Raji (cell line): ENCODE results near the gene INPP5A.

Experiments used
- POLR2A ChIP-seq: IDR thresholded peaks from 2 replicates; pipeline ENCODE4 v1.6.1; 2011; ENCODE audit warnings: low read depth, low read length, control low read depth; ENCODE audit not compliant: insufficient read depth

The INPP5A gene

DNA sequence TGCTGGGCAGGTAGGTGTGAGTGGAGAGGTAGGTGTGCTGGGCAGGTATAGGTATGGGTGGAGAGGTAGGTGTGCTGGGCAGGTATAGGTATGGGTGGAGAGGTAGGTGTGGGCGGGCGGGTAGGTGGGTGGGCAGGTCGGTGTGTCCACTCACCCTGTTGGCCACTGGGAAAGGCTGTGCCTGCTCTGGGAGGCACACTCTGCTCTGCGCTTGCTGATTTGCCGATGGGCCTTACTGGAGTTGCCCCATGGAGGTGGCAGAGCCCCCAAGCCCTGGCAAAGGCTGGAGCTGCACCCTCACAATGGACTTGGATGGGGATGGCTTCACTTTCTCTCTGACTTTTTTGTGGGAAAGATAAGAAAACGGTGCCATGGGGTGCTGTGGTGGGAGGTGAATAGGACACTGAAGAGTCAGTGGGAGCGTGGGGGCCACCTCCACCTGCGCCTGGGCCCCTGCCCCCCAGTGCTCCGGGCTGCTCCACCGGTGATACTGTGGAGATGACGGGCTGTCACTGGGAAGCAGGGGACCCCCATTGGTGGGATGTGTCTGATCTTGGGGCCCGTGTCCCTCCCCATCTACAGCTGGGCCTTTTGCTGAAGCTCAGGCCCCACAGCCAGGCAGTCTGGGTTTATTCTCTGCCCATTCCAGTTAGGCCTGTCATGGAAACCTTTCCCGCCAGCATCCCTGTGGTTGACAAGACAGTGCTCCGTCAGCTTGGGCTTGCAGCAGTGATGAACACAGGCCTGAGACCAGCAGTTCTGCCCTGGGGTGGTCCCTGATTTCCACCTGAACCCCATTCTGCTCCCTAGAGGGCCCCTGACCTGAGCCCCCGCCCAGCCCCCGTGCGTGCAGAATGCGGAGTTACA is 173.4 kb downstream of the INPP5A start:
- no peak for TF ChIP-seq POLR2A

DNA sequence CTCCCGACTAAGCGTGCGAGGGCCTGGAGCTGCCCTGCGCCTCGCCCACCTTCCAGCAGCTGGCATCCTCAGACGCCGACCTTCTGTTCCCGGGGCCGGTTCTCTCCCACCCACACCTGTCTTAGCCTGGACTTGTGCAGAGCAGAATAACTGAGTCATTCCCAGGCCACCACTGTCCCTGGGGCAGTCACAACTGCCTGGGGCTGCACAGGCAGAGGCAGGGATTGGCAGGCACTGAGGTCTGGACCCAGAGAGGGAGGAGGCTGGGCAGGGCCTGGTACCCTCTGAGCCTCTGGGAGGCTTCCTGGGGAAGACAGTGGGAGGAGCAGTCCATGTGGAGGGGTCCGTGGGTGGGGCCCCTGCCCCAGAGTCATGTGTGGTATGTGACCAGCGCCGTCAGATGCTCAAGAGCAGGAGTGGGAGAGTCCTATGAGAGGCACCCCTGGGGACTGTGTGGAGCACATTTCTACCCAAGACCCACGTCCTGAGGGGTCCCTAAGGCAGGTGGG is 174.1 kb downstream of the INPP5A start:
- no peak for TF ChIP-seq POLR2A

DNA sequence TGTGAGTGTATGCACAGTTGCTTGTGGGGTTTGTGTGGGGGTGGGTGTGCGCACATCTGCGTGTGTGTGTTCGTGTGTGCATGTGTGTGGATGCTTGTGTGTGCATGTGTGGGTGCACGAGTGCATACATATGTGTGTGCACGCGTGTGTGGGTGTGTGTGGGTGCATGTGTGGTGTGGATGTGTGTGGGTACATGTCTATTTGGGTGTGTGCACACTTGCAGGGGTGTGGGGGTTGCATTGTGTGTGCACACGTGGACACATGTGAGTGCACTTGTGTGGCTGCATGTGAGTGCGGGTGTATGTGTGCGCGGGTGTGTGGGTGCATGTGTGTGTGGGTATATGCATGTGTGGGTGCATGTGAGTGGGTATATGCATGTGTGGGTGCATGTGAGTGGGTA is 174.7 kb downstream of the INPP5A start:
- no peak for TF ChIP-seq POLR2A

DNA sequence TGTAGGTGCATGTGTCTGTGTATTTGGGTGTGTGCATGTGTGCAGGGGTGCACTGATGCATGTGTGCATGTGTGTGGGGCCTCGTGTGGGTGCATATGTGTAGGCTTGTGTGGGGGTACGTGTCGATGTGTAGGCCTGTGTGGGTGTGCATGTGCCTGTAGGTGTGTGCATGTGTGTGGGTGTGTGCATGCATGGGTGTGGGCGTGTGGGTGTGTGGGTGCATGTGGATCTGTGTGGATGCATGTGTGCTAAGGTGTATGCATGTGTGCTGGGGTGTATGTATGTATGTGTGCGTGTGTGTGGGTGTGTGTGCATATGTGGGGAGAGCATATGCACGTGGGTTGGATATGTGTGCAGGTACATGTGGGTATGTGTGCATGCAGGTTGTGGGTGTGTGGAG is 175.2 kb downstream of the INPP5A start:
- TF ChIP-seq POLR2A = no peak

DNA sequence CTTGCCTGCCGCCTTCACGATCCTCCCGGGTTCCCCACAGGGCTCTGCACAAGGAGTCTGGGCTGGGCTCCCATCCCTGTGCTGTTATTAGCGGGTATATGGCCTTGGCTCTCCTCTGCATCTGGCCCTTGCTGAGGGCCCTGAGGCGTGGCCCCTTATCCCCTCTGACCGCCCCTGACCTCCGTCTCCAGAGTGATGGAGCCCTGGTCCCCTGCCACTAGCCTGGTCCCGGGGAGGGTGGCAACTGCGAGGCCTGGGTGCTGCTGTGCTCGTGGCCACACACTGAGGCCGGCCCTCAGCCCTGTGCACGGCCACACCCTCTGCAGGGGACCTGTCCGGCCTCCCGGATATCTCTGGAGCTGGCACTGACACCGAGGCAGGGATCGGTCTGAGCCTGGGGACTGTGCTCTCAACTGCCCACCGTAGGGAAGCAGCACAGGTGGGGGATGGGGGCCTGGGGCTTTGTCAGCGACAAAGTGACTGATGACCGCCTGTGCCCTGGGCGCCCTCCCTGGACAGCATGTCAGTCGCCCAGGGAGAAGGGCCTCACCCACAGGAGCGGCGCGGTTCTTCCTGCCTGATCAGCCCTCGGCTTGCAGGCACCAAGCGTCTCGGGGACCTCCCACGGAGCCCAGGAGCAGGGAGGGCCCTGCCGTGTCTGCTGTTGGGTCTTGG is 176.0 kb downstream of the INPP5A start:
- TF ChIP-seq POLR2A = no peak

DNA sequence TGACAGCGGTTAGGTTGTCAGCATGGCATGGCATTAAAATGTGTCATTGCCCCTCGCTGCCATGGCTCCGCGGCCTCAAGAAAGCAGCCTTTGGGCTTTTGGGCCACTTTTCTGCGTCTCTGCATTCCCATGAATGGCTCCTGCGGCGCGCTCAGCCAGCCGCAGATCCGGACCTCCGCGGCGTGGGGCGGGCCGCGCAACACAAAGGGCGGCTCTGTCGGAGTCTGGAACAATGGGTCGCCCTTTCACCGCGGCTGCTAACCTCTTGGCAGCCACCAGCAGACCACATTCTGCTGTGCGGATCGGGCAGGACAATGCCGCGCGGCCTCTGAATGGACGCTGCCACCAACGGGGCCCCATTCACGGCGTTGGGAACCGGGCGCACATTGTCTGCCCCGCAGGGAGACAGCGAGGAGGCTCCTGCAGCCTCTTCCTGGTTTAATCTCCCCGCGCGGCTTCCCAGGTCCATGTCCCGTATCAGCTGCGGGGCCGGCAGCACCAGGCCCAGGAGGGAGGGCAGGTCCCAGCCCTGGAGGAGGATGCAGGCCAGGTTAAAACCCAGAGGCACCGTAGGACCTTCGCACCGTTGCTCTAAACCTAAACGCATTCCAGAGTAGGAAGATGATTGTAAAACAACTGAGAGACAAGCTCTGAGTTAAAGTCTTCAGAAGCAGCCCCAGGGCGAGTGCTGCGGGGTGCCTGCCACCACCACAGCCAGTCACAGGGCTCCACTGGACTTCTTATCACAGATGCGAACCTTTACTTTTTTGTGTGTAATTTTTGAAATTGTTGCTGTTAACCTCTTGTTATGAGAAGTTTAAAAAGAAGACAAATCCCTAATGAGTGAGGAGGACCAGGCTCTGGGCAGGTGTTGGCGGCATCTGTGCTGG is 176.8 kb downstream of the INPP5A start:
- no peak for TF ChIP-seq POLR2A

DNA sequence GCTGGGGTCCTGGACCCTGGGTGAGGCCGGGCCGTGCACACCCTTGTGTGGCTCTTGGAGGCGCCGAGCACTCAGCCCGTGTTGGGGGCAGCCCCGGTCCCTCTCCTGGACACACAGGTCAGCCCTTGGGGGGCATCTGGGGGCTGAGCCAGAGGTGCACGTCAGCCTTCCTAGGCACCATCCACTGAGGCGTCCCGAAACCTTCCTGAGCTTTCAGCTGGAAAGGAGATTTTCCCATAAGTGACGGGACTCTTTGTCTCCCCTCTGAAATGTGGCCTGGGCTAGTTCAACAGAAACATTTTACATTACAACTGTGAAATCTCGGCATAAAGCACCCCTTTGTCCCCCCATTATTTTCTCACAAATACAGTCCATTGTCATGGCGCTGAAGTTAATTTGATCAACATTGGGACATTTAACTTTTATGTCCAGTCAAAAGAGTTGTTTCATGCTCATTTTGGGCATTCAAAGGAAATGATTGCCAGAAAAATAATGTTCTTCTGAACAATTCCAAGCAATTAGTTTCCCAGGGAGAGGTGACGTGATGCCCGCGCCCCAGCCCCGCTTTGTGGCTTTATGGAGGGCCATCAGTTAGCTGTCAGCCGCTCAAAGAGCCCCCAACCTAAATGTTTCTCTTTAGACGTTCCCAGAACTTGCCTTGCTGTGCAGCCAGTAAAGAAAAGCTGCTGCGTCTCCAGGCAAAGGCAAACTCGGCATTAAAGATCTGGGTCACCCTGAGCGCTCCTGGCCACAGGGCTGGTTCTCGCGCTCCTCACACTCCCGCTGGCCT is 177.6 kb downstream of the INPP5A start:
- no peak for TF ChIP-seq POLR2A

DNA sequence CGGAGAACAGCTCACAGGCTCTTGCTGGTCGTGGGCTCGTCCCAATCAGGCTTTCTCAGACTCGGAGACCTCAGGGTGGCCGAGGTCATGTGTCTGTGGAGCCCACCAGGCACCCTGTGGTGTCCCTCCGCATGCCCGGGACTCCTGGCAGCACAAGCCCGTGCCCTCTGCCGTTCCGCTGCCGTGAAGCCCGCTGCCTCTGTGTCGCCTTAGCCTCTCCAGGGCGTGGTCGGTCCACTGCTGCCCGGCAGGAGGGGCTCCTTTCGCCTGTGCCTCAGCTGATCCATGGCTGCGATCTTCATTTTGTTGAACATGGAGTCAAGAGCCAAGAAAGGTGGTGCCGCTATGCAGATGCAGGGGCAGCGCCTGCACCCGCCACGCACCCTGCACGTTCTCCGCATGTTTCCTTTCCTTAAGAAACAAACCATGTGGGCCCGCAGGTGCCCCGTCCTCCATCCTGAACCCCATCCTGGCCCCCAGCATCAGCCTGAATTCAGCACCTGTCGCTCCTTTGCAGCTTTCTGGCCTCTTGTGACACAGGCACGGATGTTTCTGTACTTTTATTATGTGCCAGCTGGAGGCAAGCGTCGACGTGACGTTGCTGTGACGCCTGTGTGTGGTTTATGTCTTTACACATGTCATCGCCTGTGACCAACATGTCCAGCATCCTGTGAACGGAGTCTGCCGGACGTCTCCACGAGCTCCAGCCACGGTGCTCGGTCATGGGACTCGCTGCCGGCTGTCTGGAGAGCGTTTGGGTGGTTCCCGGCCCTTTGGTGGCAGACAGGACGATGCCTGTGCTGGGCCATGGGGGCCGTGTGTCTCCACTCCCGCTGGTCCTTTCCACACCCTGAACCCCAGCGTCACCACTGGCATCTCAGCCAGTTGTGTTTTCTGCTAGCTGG is 178.4 kb downstream of the INPP5A start:
- TF ChIP-seq POLR2A = no peak

DNA sequence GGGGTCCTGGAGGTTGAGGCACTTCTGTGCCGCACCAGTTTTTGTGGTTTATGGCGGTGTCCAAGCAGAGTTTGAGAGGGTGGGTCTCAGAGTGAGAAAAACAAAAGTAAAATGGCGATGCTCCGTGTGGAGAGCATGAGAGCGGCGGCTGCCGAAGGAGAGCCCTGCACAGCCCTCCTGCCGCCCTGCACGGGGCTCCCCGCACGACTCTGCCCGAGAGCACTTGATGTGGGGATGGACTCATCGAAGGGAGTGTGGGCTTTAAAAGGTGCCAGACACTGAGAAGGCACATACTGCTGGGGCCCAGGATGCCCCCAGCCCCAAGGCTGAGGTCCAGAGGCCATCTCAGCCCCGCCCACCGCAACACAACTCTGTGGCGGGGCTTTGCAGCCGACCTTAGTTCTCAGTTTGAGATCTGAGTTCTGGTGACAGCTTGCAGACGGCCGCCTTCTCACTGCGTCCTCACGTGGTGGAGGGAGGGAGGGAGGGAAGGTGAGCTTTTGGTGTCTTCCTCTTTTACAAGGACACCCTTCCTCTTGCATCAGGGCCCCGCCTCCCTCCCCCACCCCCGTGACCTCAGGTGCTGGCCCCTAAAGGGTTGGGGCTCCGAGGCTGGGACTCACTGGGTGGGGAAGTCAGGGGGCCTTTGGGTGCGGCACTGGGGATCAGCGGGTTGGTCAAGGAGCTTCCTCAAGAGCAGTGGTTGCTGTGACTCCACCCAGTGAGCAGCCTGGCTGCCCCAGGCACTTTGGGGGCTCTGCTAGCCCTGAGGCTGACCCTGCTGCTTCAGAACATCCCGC is 179.3 kb downstream of the INPP5A start:
- TF ChIP-seq POLR2A = no peak

DNA sequence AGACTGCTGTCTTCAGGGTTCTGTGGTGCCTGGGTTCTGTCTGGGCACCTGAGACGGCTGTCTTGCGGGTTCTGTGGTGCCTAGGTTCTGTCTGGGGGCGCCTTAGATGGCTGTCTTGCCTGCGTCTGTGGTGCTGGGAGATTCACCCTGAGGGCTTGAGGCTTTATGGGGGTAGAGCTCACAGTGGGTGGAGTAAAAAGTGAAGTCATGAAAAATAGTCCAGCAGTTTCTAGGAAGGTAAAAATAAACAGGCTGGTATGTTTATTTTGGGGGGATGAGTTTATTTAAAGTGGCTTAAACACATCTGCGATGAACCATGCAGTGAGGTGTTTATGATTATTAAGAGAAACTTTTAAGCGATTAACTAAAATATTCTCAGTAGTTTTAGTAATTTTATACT is 184.1 kb downstream of the INPP5A start:
- TF ChIP-seq POLR2A = no peak

DNA sequence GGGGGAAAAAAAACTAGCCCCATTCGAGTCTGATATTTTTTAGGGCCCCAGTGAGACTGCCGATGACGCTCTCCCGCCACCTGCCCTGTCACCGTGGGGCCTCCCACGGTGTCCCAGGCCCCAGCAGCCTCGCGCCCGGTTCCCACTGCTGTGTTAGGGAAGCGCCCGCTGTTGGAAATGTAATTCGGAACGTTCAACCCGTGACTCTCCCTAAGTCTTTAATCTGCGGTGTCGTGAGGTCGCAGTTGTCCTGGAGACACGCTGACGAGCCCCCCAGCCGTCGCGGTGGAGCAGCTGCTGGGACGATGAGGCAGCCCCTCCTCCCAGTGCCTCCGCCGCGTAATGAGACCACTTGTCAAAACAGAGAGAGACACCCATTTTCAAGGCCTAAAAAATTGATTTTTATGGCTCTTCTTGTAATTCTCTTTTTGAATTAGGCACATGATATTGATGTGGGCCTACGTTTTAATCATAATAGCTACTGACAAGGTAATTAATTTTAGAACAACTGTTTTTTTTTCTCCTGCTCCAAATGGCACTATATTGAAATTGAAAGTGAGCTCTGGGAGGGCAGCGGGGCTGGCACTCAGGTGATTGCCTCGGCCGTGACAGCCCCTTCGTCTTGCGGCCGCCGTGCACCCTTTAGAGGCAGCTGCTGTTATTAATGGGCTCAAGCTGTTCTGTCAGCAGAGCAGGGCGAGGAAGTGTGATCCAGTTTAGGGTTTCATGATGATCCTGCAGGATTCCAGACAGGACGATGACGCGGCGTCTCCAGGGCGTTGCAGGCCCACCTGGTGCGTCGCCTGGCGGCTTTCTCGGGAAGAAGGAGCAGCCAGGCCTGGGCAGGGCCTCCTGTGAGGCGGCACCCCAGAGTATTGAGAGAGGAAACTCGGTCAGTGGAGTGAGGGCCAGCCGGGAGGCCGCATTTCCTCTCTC is 185.1 kb downstream of the INPP5A start:
- TF ChIP-seq POLR2A = no peak

DNA sequence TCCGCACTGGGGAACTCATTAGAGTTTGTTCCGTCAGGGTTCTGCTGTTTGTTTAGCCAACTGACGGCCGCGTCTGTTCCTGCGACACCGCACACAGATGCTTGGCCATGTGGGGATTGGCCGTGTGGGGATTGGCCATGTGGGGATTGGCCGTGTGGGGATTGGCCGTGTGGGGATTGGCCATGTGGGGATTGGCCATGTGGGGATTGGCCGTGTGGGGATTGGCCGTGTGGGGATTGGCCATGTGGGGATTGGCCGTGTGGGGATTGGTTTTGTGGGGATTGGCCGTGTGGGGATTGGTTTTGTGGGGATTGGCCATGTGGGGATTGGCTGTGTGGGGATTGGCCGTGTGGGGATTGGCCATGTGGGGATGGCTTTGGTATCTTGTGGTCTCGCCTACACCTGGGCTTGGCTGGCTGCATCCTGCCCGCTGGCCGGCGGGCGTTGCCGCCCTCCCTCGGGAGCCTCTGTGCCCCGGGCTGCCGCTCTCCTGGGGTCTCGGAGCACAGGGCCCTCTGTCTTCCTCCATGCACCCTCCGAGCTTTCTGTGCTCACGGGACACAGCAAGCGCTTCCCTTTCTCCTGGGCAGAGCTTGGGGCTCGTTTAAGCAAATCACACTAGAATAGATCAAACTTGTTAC is 185.9 kb downstream of the INPP5A start:
- TF ChIP-seq POLR2A = no peak
